ENCODE data around the gene SELE. TPM values are rescaled to one million over a fixed set of nuclear protein-coding genes. Genes with fewer than 3 reads are reported as not detected.

Gene SELE
- total and polyA plus RNA-seq, 2 of the 13 experiments (the other 11 are each of a cell fraction or from before 2014, with no cell fraction given) = 0.04 to 0.09 TPM

- no peak overlapping the region for H2AFZ ChIP-seq (ENCODE audit: low read length)
- in situ Hi-C loops (cut with HindIII; ENCODE audit: extremely low pct_ligation_motif_present, low pct_unique_long_range_greater_than_20kb) = no loop called here
- H4K20me1 ChIP-seq (ENCODE audit: insufficient read depth, low read length) = no peaks in the 10 kb centered on the region
- H3K27me3 ChIP-seq (ENCODE audit: control insufficient read depth in 1 of 2, insufficient read depth in 2 of 2, low read length in 2 of 2) = 0 out of 5 replicates have a peak, but pooled peaks cover 0 to 4% of the 10 kb centered on the region in 2 experiments
- no peak overlapping the region for H3K4me3 ChIP-seq (replicated peaks in 1 of 3; ENCODE audit: insufficient read depth in 1 of 3, low read depth in 2 of 3, low read length in 3 of 3)
- no peaks in the 10 kb centered on the region for H3K4me1 ChIP-seq (ENCODE audit: insufficient read depth, low read length)
- H3K36me3 ChIP-seq (replicated peaks in 1 of 2; ENCODE audit: control insufficient read depth in 1 of 2, insufficient read depth in 2 of 2, low read length in 2 of 2) = no peaks in the 10 kb centered on the region
- BruUV-seq (replicated peaks) = no TSS peak
- FAIRE-seq = no peak
- WGBS (ENCODE audit: low lambda C conversion rate) = 12% methylated on average over 3 of the region's 3 CpGs
- ChIA-PET CTCF (ENCODE audit: low intra/inter-chr PET ratio, low total read pairs) (no interaction called here), POLR2A (no interaction called here)
- ATAC-seq = no peak
- intact Hi-C loops (cut with micrococcal nuclease; ENCODE audit: unreplicated experiment) = no loop called here
- H3K79me2 ChIP-seq (ENCODE audit: insufficient read depth, low read length) = no peaks in the 10 kb centered on the region
- DNase-seq (ENCODE audit: low spot score) = no peak
- H3K27ac ChIP-seq (ENCODE audit: extremely low read length, insufficient read depth, low read length) = no peak overlapping the region
- H3K4me2 ChIP-seq (ENCODE audit: low read depth, low read length) = no peak overlapping the region
- H3K9ac ChIP-seq (ENCODE audit: insufficient read depth, low read depth, low read length) = no peak overlapping the region
- no peaks in the 10 kb centered on the region for H3K9me3 ChIP-seq (ENCODE audit: low read length)
- TF ChIP-seq FOXA3 (CRISPR knock-in tag; IDR thresholded peaks at IDR 0.05) = no peak
- TF ChIP-seq, protein P1, sequence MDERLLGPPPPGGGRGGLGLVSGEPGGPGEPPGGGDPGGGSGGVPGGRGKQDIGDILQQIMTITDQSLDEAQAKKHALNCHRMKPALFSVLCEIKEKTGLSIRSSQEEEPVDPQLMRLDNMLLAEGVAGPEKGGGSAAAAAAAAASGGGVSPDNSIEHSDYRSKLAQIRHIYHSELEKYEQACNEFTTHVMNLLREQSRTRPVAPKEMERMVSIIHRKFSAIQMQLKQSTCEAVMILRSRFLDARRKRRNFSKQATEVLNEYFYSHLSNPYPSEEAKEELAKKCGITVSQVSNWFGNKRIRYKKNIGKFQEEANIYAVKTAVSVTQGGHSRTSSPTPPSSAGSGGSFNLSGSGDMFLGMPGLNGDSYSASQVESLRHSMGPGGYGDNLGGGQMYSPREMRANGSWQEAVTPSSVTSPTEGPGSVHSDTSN (CRISPR knock-in tag; IDR thresholded peaks at IDR 0.05) = no peak
- TF ChIP-seq ZNF788 (CRISPR knock-in tag; IDR thresholded peaks at IDR 0.05; ENCODE audit: borderline replicate concordance) = no peak
- no peak for TF ChIP-seq GABPA (IDR thresholded peaks at IDR 0.05; ENCODE audit: low read depth, low read length)
- no peak for TF ChIP-seq GABPA (CRISPR knock-in tag; IDR thresholded peaks at IDR 0.05; ENCODE audit: low read depth)
- no peak for TF ChIP-seq ZNF263 (CRISPR knock-in tag; IDR thresholded peaks at IDR 0.05)
- TF ChIP-seq ZNF12 (CRISPR knock-in tag; IDR thresholded peaks at IDR 0.05) = no peak
- no peak for TF ChIP-seq BHLHE40 (IDR thresholded peaks at IDR 0.05; ENCODE audit: low read length)
- no peak for TF ChIP-seq FOXO1 (CRISPR knock-in tag; IDR thresholded peaks at IDR 0.05)
- no peak for TF ChIP-seq MTERF4 (CRISPR knock-in tag; IDR thresholded peaks at IDR 0.05)
- TF ChIP-seq THAP9 (CRISPR knock-in tag; IDR thresholded peaks at IDR 0.05; ENCODE audit: borderline replicate concordance) = no peak
- no peak for TF ChIP-seq ZNF891 (CRISPR knock-in tag; IDR thresholded peaks at IDR 0.05)
- no peak for TF ChIP-seq ZNF562 (CRISPR knock-in tag; IDR thresholded peaks at IDR 0.05; ENCODE audit: borderline replicate concordance)
- no peak for TF ChIP-seq MXD1 (CRISPR knock-in tag; IDR thresholded peaks at IDR 0.05)
- no peak for TF ChIP-seq HNRNPL (IDR thresholded peaks at IDR 0.05; ENCODE audit: low read depth, low read length)
- no peak for TF ChIP-seq ZBTB21 (CRISPR knock-in tag; IDR thresholded peaks at IDR 0.05)
- TF ChIP-seq ZFY (CRISPR knock-in tag; IDR thresholded peaks at IDR 0.05) = no peak
- no peak for TF ChIP-seq MEIS1 (CRISPR knock-in tag; IDR thresholded peaks at IDR 0.05; ENCODE audit: borderline replicate concordance)
These were observed 37.4 kb downstream of the SELE start for GRCh38 chr1:169696273-169697100.

All from HepG2 (cell line).